Measurements from ENCODE around the gene RARA.
"Not testable (repeated sequence)": the region's sequence is repeated elsewhere in the genome, so short reads cannot be mapped to it uniquely, and the experiment has no call there.

Gene RARA

GRCh38 chr17:40382251-40382650, 73.3 kb downstream of the RARA start:
- DNase-seq = no peak

GRCh38 chr17:40386555-40386954, 77.6 kb downstream of the RARA start:
- DNase-seq = not testable (repeated sequence)

GRCh38 chr17:40399185-40399584, 90.2 kb downstream of the RARA start:
- DNase-seq = no peak

GRCh38 chr17:40402668-40403067, 93.7 kb downstream of the RARA start:
- DNase-seq = no peak

GRCh38 chr17:40404003-40404402, 95.0 kb downstream of the RARA start:
- DNase-seq = no peak
